H1 (cell line): ENCODE data around the gene SORCS3. TPM values are rescaled to one million over a fixed set of nuclear protein-coding genes. Genes with fewer than 3 reads are reported as not detected.

Experiments
- EP300 ChIP-seq, 2 experiments: IDR thresholded peaks; 1 replicate in 1 of 2; 2 replicates in 1 of 2; pipeline ENCODE4 v1.6.1; 2011 to 2012; ENCODE audit warnings: low read depth in 2 of 2, low read length in 2 of 2, mild to moderate bottlenecking in 2 of 2, borderline replicate concordance in 1 of 2, inconsistent platforms in 1 of 2, moderate library complexity in 1 of 2
- GTF2F1 ChIP-seq: IDR thresholded peaks from 2 replicates; pipeline ENCODE4 v1.6.1; 2012; ENCODE audit warnings: low read depth, low read length, improper control_type of control experiment, borderline replicate concordance
- PHF8 ChIP-seq: fragments of 200-600 bp; sonication (generic); conservative IDR thresholded peaks from 2 replicates; pipeline ENCODE4 v1.7.1; 2012; ENCODE audit warnings: low read depth, mild to moderate bottlenecking, inconsistent platforms, low read length, moderate library complexity
- RAD21 ChIP-seq, 2 experiments: IDR thresholded peaks in 1 of 2; conservative IDR thresholded peaks in 1 of 2; 2 replicates each; pipeline ENCODE4 v1.6.1; 2011; ENCODE audit warnings: low read depth in 2 of 2, low read length in 2 of 2, improper control_type of control experiment in 1 of 2, inconsistent platforms in 1 of 2, mild to moderate bottlenecking in 1 of 2, moderate library complexity in 1 of 2
- RXRA ChIP-seq: IDR thresholded peaks from 2 replicates; pipeline ENCODE4 v1.6.1; 2011; ENCODE audit warnings: low read depth, mild to moderate bottlenecking, low read length, moderate library complexity; ENCODE audit not compliant: insufficient read depth
- SIX5 ChIP-seq: IDR thresholded peaks from 2 replicates; pipeline ENCODE4 v1.6.1; 2011; ENCODE audit warnings: mild to moderate bottlenecking, low read depth, low read length
- TAF7 ChIP-seq: optimal IDR thresholded peaks from 2 replicates; pipeline ENCODE3; 2011; ENCODE audit warnings: low read depth, mild to moderate bottlenecking, inconsistent platforms, low read length, moderate library complexity, borderline replicate concordance
- ZNF274 ChIP-seq: IDR thresholded peaks from 2 replicates; pipeline ENCODE4 v1.7.0; 2012; ENCODE audit warnings: low read length, borderline replicate concordance; ENCODE audit errors: extremely low read depth
- polyA plus RNA-seq, 7 experiments: library from polyadenylated mRNA; depleted of rRNA in 3 of 7; stranded (reverse) in 5 of 7; unstranded in 2 of 7; fragments of >200 nt in 5 of 7; fragments of 200-250 nt in 2 of 7; gene quantifications; 1 replicate in 5 of 7; 2 replicates in 1 of 7; 4 replicates in 1 of 7; pipeline versions ENCODE4 v1.2.1 to v1.2.3, GENCODE V29; 2011 to 2013; ENCODE audit warnings: missing spikeins in 2 of 7, mixed read lengths in 2 of 7
- total RNA-seq: library from RNA; stranded (reverse); fragmentation: NEBNext Ultra II Directional; extraction: Animal tissue kit (Norgen Biotek cat#: 25700); gene quantifications from 2 replicates; pipeline ENCODE4 v1.2.1, GENCODE V29; 2021
- TF ChIP-seq, protein P1 (sequence below): fragments of 300-600 bp; sonication (generic); IDR thresholded peaks from 2 replicates; pipeline ENCODE4 v1.7.1; 2012; ENCODE audit warnings: low read length, moderate library complexity, mild to moderate bottlenecking, inconsistent platforms; ENCODE audit not compliant: insufficient replicate concordance

SORCS3 gene
- total and polyA plus RNA-seq, 2 of the 8 experiments (the other 6 are each of a cell fraction or from before 2014, with no cell fraction given) = 0.26 to 0.88 TPM

GRCh38 chr10:104689105-104689504 is 48.0 kb downstream of the SORCS3 start (continued):
- no peak for TF ChIP-seq ZNF274
- TF ChIP-seq SIX5 = no peak
- no peak for TF ChIP-seq RAD21 (IDR thresholded peaks at IDR 0.05 in 1 of 2, conservative IDR thresholded peaks at IDR 0.05 in 1 of 2; ENCODE audit: low read depth in 2 of 2, low read length in 2 of 2)
- TF ChIP-seq GTF2F1 = no peak
- TF ChIP-seq TAF7 = no peak
- no peak for TF ChIP-seq RXRA
- TF ChIP-seq EP300 (IDR thresholded peaks at IDR 0.05; ENCODE audit: borderline replicate concordance in 1 of 2, low read depth in 2 of 2, low read length in 2 of 2) = no peak
- TF ChIP-seq PHF8 = no peak
- TF ChIP-seq, protein P1, sequence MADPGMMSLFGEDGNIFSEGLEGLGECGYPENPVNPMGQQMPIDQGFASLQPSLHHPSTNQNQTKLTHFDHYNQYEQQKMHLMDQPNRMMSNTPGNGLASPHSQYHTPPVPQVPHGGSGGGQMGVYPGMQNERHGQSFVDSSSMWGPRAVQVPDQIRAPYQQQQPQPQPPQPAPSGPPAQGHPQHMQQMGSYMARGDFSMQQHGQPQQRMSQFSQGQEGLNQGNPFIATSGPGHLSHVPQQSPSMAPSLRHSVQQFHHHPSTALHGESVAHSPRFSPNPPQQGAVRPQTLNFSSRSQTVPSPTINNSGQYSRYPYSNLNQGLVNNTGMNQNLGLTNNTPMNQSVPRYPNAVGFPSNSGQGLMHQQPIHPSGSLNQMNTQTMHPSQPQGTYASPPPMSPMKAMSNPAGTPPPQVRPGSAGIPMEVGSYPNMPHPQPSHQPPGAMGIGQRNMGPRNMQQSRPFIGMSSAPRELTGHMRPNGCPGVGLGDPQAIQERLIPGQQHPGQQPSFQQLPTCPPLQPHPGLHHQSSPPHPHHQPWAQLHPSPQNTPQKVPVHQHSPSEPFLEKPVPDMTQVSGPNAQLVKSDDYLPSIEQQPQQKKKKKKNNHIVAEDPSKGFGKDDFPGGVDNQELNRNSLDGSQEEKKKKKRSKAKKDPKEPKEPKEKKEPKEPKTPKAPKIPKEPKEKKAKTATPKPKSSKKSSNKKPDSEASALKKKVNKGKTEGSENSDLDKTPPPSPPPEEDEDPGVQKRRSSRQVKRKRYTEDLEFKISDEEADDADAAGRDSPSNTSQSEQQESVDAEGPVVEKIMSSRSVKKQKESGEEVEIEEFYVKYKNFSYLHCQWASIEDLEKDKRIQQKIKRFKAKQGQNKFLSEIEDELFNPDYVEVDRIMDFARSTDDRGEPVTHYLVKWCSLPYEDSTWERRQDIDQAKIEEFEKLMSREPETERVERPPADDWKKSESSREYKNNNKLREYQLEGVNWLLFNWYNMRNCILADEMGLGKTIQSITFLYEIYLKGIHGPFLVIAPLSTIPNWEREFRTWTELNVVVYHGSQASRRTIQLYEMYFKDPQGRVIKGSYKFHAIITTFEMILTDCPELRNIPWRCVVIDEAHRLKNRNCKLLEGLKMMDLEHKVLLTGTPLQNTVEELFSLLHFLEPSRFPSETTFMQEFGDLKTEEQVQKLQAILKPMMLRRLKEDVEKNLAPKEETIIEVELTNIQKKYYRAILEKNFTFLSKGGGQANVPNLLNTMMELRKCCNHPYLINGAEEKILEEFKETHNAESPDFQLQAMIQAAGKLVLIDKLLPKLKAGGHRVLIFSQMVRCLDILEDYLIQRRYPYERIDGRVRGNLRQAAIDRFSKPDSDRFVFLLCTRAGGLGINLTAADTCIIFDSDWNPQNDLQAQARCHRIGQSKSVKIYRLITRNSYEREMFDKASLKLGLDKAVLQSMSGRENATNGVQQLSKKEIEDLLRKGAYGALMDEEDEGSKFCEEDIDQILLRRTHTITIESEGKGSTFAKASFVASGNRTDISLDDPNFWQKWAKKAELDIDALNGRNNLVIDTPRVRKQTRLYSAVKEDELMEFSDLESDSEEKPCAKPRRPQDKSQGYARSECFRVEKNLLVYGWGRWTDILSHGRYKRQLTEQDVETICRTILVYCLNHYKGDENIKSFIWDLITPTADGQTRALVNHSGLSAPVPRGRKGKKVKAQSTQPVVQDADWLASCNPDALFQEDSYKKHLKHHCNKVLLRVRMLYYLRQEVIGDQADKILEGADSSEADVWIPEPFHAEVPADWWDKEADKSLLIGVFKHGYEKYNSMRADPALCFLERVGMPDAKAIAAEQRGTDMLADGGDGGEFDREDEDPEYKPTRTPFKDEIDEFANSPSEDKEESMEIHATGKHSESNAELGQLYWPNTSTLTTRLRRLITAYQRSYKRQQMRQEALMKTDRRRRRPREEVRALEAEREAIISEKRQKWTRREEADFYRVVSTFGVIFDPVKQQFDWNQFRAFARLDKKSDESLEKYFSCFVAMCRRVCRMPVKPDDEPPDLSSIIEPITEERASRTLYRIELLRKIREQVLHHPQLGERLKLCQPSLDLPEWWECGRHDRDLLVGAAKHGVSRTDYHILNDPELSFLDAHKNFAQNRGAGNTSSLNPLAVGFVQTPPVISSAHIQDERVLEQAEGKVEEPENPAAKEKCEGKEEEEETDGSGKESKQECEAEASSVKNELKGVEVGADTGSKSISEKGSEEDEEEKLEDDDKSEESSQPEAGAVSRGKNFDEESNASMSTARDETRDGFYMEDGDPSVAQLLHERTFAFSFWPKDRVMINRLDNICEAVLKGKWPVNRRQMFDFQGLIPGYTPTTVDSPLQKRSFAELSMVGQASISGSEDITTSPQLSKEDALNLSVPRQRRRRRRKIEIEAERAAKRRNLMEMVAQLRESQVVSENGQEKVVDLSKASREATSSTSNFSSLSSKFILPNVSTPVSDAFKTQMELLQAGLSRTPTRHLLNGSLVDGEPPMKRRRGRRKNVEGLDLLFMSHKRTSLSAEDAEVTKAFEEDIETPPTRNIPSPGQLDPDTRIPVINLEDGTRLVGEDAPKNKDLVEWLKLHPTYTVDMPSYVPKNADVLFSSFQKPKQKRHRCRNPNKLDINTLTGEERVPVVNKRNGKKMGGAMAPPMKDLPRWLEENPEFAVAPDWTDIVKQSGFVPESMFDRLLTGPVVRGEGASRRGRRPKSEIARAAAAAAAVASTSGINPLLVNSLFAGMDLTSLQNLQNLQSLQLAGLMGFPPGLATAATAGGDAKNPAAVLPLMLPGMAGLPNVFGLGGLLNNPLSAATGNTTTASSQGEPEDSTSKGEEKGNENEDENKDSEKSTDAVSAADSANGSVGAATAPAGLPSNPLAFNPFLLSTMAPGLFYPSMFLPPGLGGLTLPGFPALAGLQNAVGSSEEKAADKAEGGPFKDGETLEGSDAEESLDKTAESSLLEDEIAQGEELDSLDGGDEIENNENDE = no peak
